ENCODE results near the gene PDCD10. TPM values are rescaled to one million over a fixed set of nuclear protein-coding genes. Genes with fewer than 3 reads are reported as not detected.
A peak's percentile ranks its signal among the peaks of the same experiment; 100 is the strongest.

Gene PDCD10
- total and polyA plus RNA-seq, 8 donors, result 45.0 to 65.7 (median 58.0) TPM

GRCh38 chr3:167761302-167761701, 26.6 kb upstream of the PDCD10 start:
- no peak for DNase-seq
- intact Hi-C loops (cut with DNase I), result no loop called here
- H3K27ac ChIP-seq, result no peak overlapping the region
- H3K9me3 ChIP-seq, result peaks cover 0 to 5% of the 10 kb centered on the region in 2 donors
- no peak overlapping the region for H3K4me3 ChIP-seq
- TF ChIP-seq CTCF (IDR thresholded peaks at IDR 0.05), result no peak
- no peaks in the 10 kb centered on the region for H3K36me3 ChIP-seq
- no peak for ATAC-seq
- no peaks in the 10 kb centered on the region for H3K4me1 ChIP-seq
- no peaks in the 10 kb centered on the region for H3K27me3 ChIP-seq

GRCh38 chr3:167754049-167754448, 19.4 kb upstream of the PDCD10 start:
- Histone ChIP-seq H3K4me1 (no peaks in the 10 kb centered on the region), H3K27me3 (no peaks in the 10 kb centered on the region), H3K4me3 (no peak overlapping the region), H3K27ac (no peak overlapping the region), H3K9me3 (no peaks in the 10 kb centered on the region), H3K36me3 (no peaks in the 10 kb centered on the region)
- intact Hi-C loops (cut with DNase I), result no loop called here
- ATAC-seq, result no peak
- DNase-seq, result no peak
- TF ChIP-seq CTCF (IDR thresholded peaks at IDR 0.05), result no peak

GRCh38 chr3:167750272-167750971, 15.7 kb upstream of the PDCD10 start:
- no peaks in the 10 kb centered on the region for H3K27me3 ChIP-seq
- ATAC-seq, result peak; percentile 40
- H3K9me3 ChIP-seq, result no peaks in the 10 kb centered on the region
- DNase-seq, result no peak
- TF ChIP-seq CTCF (IDR thresholded peaks at IDR 0.05), result no peak
- no peaks in the 10 kb centered on the region for H3K36me3 ChIP-seq
- no peaks in the 10 kb centered on the region for H3K4me1 ChIP-seq
- H3K27ac ChIP-seq, result no peak overlapping the region
- no peak overlapping the region for H3K4me3 ChIP-seq
- intact Hi-C loops (cut with DNase I), result no loop called here

GRCh38 chr3:167749728-167750127, 15.0 kb upstream of the PDCD10 start:
- H3K9me3 ChIP-seq, result no peaks in the 10 kb centered on the region
- intact Hi-C loops (cut with DNase I), result no loop called here
- no peaks in the 10 kb centered on the region for H3K4me1 ChIP-seq
- H3K27me3 ChIP-seq, result no peaks in the 10 kb centered on the region
- no peak for TF ChIP-seq CTCF (IDR thresholded peaks at IDR 0.05)
- DNase-seq (no peak), ATAC-seq (no peak)
- no peak overlapping the region for H3K4me3 ChIP-seq
- no peaks in the 10 kb centered on the region for H3K36me3 ChIP-seq
- H3K27ac ChIP-seq, result no peak overlapping the region

- H3K27ac ChIP-seq, result no peak overlapping the region
- H3K4me3 ChIP-seq, result no peak overlapping the region
- no peak for ATAC-seq
- H3K27me3 ChIP-seq, result no peaks in the 10 kb centered on the region
- H3K9me3 ChIP-seq, result no peaks in the 10 kb centered on the region
- H3K4me1 ChIP-seq, result no peaks in the 10 kb centered on the region
- no peaks in the 10 kb centered on the region for H3K36me3 ChIP-seq
- intact Hi-C loops (cut with DNase I), result no loop called here
- no peak for TF ChIP-seq CTCF (IDR thresholded peaks at IDR 0.05)
- no peak for DNase-seq
These were observed 14.5 kb upstream of the PDCD10 start for GRCh38 chr3:167749209-167749608.
